Spleen (tissue), 11 donors: ENCODE measurements around the gene TMEM131. TPM values are rescaled to one million over a fixed set of nuclear protein-coding genes. Genes with fewer than 3 reads are reported as not detected.
A peak's percentile ranks its signal among the peaks of the same experiment; 100 is the strongest.

Source experiments
- DNase-seq: peaks from one replicate; pipeline ENCODE4 v3.0.0-alpha.2; 2020
- H3K27ac ChIP-seq, 8 donors: fragments of 200-600 bp; sonication (generic) in 7 of 8; 1 replicate in 4 of 8; 2 replicates in 4 of 8; pipeline versions ENCODE4 v1.5.0 to v1.8.0; 2016 to 2021; ENCODE audit warnings: inconsistent platforms in 4 of 8, mild to moderate bottlenecking in 4 of 8, moderate library complexity in 1 of 8
- H3K27me3 ChIP-seq, 7 donors: fragments of 200-600 bp; sonication (generic) in 6 of 7; replicated peaks in 1 of 7; 1 replicate in 4 of 7; 2 replicates in 3 of 7; pipeline versions ENCODE4 v1.5.0 to v1.8.0; 2016 to 2021; ENCODE audit warnings: inconsistent platforms in 3 of 7, mild to moderate bottlenecking in 1 of 7
- H3K36me3 ChIP-seq, 6 donors: fragments of 200-600 bp; sonication (generic) in 5 of 6; 1 replicate in 4 of 6; 2 replicates in 2 of 6; pipeline versions ENCODE4 v1.5.0 to v1.8.0; 2016 to 2021; ENCODE audit warnings: inconsistent platforms in 2 of 6
- H3K4me1 ChIP-seq, 6 donors: fragments of 200-600 bp; sonication (generic) in 5 of 6; 1 replicate in 3 of 6; 2 replicates in 3 of 6; pipeline versions ENCODE4 v1.5.0 to v1.8.0; 2016 to 2021; ENCODE audit warnings: inconsistent platforms in 3 of 6
- H3K4me3 ChIP-seq, 8 donors: fragments of 200-600 bp; sonication (generic) in 7 of 8; 1 replicate in 4 of 8; 2 replicates in 4 of 8; pipeline versions ENCODE4 v1.5.0 to v1.8.0; 2016 to 2021; ENCODE audit warnings: inconsistent platforms in 4 of 8, mild to moderate bottlenecking in 4 of 8, moderate library complexity in 2 of 8
- H3K9me3 ChIP-seq, 8 donors: fragments of 200-600 bp; sonication (generic) in 7 of 8; 1 replicate in 4 of 8; 2 replicates in 4 of 8; pipeline versions ENCODE4 v1.5.0 to v1.8.0; 2016 to 2021; ENCODE audit warnings: inconsistent platforms in 4 of 8
- CTCF ChIP-seq, 11 experiments: fragments of 200-600 bp in 7 of 11; fragments of 450-650 bp in 4 of 11; sonication (generic) in 4 of 11; IDR thresholded peaks in 8 of 11; conservative IDR thresholded peaks in 3 of 11; 1 replicate in 7 of 11; 2 replicates in 4 of 11; pipeline versions ENCODE4 v1.4.0 to v1.8.0; 2016 to 2021; ENCODE audit warnings: antibody characterized with exemption in 11 of 11, inconsistent platforms in 4 of 11, mild to moderate bottlenecking in 1 of 11
- POLR2A ChIP-seq, 3 donors: fragments of 450-650 bp; IDR thresholded peaks; one replicate each; pipeline ENCODE4 v1.5.1; 2017; ENCODE audit warnings: antibody characterized with exemption in 3 of 3, mild to moderate bottlenecking in 1 of 3
- POLR2AphosphoS5 ChIP-seq, 3 donors: sonication (generic); formaldehyde crosslinking; IDR thresholded peaks; one replicate each; pipeline ENCODE4 v1.5.1; 2017; ENCODE audit warnings: antibody characterized with exemption in 3 of 3
- WGBS, 5 donors: extraction: QIAGEN DNeasy Blood & Tissue Kit in 3 of 5; methylation state at CpG; one replicate each; pipeline versions ENCODE4 v1.1.5 to v1.1.7; 2013 to 2018; 5-methylcytosine and 5-hydroxymethylcytosine counted together
- intact Hi-C: fragments of 100-400 bp; cut with DNase I; formaldehyde crosslinking; loops from one replicate; pipeline ENCODE4 v1.15.0; 2023; ENCODE audit warnings: low total_unique reads
- polyA plus RNA-seq, 3 donors: library from polyadenylated mRNA; stranded (reverse); fragments of 200-250 nt; gene quantifications; one replicate each; pipeline ENCODE4 v1.2.1, GENCODE V29; 2013
- total RNA-seq, 7 donors: library from RNA; depleted of rRNA in 3 of 7; stranded (reverse); fragments of >200 nt in 3 of 7; fragmentation: NEBNext Ultra II Directional in 4 of 7; extraction: Animal tissue kit (Norgen Biotek cat#: 25700) in 4 of 7; gene quantifications; one replicate each; pipeline versions ENCODE4 v1.1.0 to v1.2.1, GENCODE V29; 2016 to 2021
- donor health status: healthy with polysubstance abuse.
- donor health status: DM: no; HTN: no; CAD: no; lungs with moderate emphysema.
- donor health status: DM: no; HTN: no; CAD: no.
- donor health status: Bipolar disorder and iron deficiency.
- donor health status: healthy.
- donor health status: DM: no; HTN: no; CAD: no.
- donor health status: DM: yes; HTN: yes; CAD: no.

TMEM131 gene
- total and polyA plus RNA-seq, 10 donors = 9.2 to 74.0 (median 61.6) TPM

GRCh38 chr2:97992836-97993825 lies 2.6 kb downstream of the TMEM131 start:
- Histone ChIP-seq H3K27ac (peak overlapping the region in 5 of 8 donors; percentile 97 to 99 (median 99)), H3K27me3 (no peaks in the 10 kb centered on the region), H3K9me3 (peaks cover 0 to 10% (median 8%) of the 10 kb centered on the region in 8 donors), H3K4me1 (peaks cover 37 to 76% (median 72%) of the 10 kb centered on the region in 6 donors), H3K4me3 (peak overlapping the region in 6 of 8 donors; percentile 83 to 96 (median 90)), H3K36me3 (no peaks in the 10 kb centered on the region)
- TF ChIP-seq POLR2AphosphoS5 (IDR thresholded peaks at IDR 0.05) = no peak
- no peak for TF ChIP-seq CTCF (IDR thresholded peaks at IDR 0.05 in 8 of 11, conservative IDR thresholded peaks at IDR 0.05 in 3 of 11)
- TF ChIP-seq POLR2A (IDR thresholded peaks at IDR 0.05) = no peak
- intact Hi-C loops = no loop called here
- DNase-seq = no peak
- 64 to 84% (median 75%) methylated on average over 3 of the region's 3 CpGs for WGBS, 5 donors

DNA sequence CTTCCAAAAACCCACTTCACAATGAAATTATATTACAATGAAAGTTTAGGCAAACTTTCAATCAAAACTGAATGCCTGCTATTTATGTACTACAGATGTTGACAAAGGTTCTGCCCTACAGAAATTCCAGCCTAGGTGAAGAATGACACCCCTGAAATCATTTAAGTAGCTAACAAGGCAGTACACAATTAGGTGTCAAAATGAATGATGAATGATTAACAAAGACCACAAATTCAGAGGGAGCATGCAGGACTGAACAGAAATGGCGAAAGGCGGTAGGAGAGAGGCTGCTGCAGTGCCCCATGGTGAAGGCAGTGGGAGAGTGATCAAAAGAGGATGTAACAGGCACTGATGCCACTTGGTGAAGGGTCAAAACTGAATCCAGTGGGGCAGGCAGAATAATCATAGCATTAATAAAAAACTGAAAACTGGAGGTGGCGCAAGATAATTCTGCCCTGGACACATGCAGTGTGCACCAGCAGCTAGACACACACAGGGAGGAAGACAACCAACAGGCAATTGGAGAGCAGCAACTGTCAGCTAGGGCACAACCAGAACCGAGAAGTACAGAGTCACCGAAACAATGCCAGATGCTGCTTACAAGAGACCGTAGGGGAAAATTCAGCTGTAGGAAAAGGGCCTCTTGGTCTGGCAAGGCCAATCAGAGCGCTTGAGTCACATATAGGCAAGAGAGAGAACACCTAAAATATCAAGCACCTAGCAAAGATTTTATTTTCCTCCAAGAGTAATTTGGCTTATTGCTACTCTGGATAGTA lies 4.5 kb downstream of the TMEM131 start:
- Histone ChIP-seq H3K4me3 (peak overlapping the region in 1 of 8 donors; percentile 22), H3K27me3 (no peaks in the 10 kb centered on the region), H3K9me3 (peaks cover 0 to 16% (median 14%) of the 10 kb centered on the region in 8 donors), H3K4me1 (peaks cover 33 to 86% (median 72%) of the 10 kb centered on the region in 6 donors), H3K36me3 (no peaks in the 10 kb centered on the region), H3K27ac (peak overlapping the region in 3 of 8 donors; percentile 5 to 51 (median 31))
- no peak for DNase-seq
- intact Hi-C loops = no loop called here
- WGBS, 5 donors = 78 to 90% (median 88%) methylated on average over 7 of the region's 7 CpGs
- TF ChIP-seq POLR2A (IDR thresholded peaks at IDR 0.05) (no peak), CTCF (IDR thresholded peaks at IDR 0.05 in 8 of 11, conservative IDR thresholded peaks at IDR 0.05 in 3 of 11) (no peak), POLR2AphosphoS5 (IDR thresholded peaks at IDR 0.05) (no peak)

- H3K36me3 ChIP-seq = peaks cover 0 to 5% (median 0%) of the 10 kb centered on the region in 6 donors
- intact Hi-C loops = no loop called here
Observed at GRCh38 chr2:97988722-97989121, 7.0 kb downstream of the TMEM131 start.

More at GRCh38 chr2:97988722-97989121, 7.0 kb downstream of the TMEM131 start:
- 76 to 84% (median 81%) methylated on average over 2 of the region's 2 CpGs for WGBS, 5 donors
- no peak overlapping the region for H3K27ac ChIP-seq
- H3K9me3 ChIP-seq = peaks cover 0 to 16% (median 14%) of the 10 kb centered on the region in 8 donors
- TF ChIP-seq POLR2AphosphoS5 (IDR thresholded peaks at IDR 0.05) (no peak), CTCF (IDR thresholded peaks at IDR 0.05 in 8 of 11, conservative IDR thresholded peaks at IDR 0.05 in 3 of 11) (no peak), POLR2A (IDR thresholded peaks at IDR 0.05) (no peak)
- no peak overlapping the region for H3K4me3 ChIP-seq
- peaks cover 30 to 89% (median 63%) of the 10 kb centered on the region in 6 donors for H3K4me1 ChIP-seq
- H3K27me3 ChIP-seq = no peaks in the 10 kb centered on the region
- DNase-seq = no peak
